HUES64 (cell line): ENCODE measurements around the gene ZNF516.
"Not testable (repeated sequence)": the region's sequence is repeated elsewhere in the genome, so short reads cannot be mapped to it uniquely, and the experiment has no call there.

Source experiments
- H3K27ac ChIP-seq: 2 replicates; pipeline ENCODE4 v1.7.0; 2013; ENCODE audit warnings: low read depth, low read length, inconsistent platforms
- H3K27me3 ChIP-seq: 2 replicates; pipeline ENCODE4 v1.6.1; 2013; ENCODE audit warnings: mild to moderate bottlenecking, low read length; ENCODE audit not compliant: insufficient read depth
- H3K36me3 ChIP-seq: 2 replicates; pipeline ENCODE4 v1.6.1; 2013; ENCODE audit warnings: mild to moderate bottlenecking, low read length; ENCODE audit not compliant: insufficient read depth
- H3K4me1 ChIP-seq: 2 replicates; pipeline ENCODE4 v1.6.1; 2013; ENCODE audit warnings: mild to moderate bottlenecking, low read length, moderate library complexity; ENCODE audit not compliant: insufficient read depth
- H3K4me3 ChIP-seq: 2 replicates; pipeline ENCODE4 v1.5.1; 2013; ENCODE audit warnings: mild to moderate bottlenecking, low read length, moderate library complexity
- H3K9ac ChIP-seq: 2 replicates; pipeline ENCODE4 v1.6.1; 2013; ENCODE audit warnings: mild to moderate bottlenecking, low read depth, low read length
- H3K9me3 ChIP-seq: 2 replicates; pipeline ENCODE4 v1.6.1; 2013; ENCODE audit warnings: low read depth, low read length; ENCODE audit not compliant: insufficient read depth
- WGBS: fragments of 150-250, 120-280 bp; methylation state at CpG from one replicate; pipeline ENCODE4 v1.1.7; 2013; ENCODE audit warnings: missing lambda C conversion rate; 5-methylcytosine and 5-hydroxymethylcytosine counted together

ZNF516 gene

GRCh38 chr18:76479351-76480238, 15.4 kb downstream of the ZNF516 start:
- Histone ChIP-seq H3K27ac (no peak overlapping the region), H3K4me1 (peaks cover 18% of the 10 kb centered on the region; the same call in 1 of the 2 replicates), H3K9me3 (no peaks in the 10 kb centered on the region), H3K9ac (no peak overlapping the region), H3K27me3 (no peaks in the 10 kb centered on the region), H3K36me3 (no peaks in the 10 kb centered on the region), H3K4me3 (no peak overlapping the region)
- 94% methylated on average over 12 of the region's 13 CpGs for WGBS

- Histone ChIP-seq H3K4me3 (no peak overlapping the region), H3K9me3 (no peaks in the 10 kb centered on the region), H3K4me1 (0 out of 2 replicates have a peak, but pooled peaks cover 7% of the 10 kb centered on the region), H3K9ac (no peak overlapping the region), H3K27ac (peak overlapping the region; percentile 9; the same call in 1 of the 2 replicates), H3K27me3 (no peaks in the 10 kb centered on the region), H3K36me3 (no peaks in the 10 kb centered on the region)
- 92% methylated on average over 16 of the region's 16 CpGs for WGBS
Measured at GRCh38 chr18:76476665-76477561, 18.1 kb downstream of the ZNF516 start.

- Histone ChIP-seq H3K4me3 (no peak overlapping the region), H3K4me1 (0 out of 2 replicates have a peak, but pooled peaks cover 7% of the 10 kb centered on the region), H3K9me3 (no peaks in the 10 kb centered on the region), H3K36me3 (no peaks in the 10 kb centered on the region), H3K27me3 (no peaks in the 10 kb centered on the region), H3K27ac (no peak overlapping the region), H3K9ac (no peak overlapping the region)
- 95% methylated on average over 12 of the region's 12 CpGs for WGBS
Measured at GRCh38 chr18:76475450-76476194, 19.4 kb downstream of the ZNF516 start.

GRCh38 chr18:76474824-76475223, 20.2 kb downstream of the ZNF516 start:
- no peak overlapping the region for H3K9ac ChIP-seq
- H3K27ac ChIP-seq = no peak overlapping the region
- H3K4me1 ChIP-seq = 0 out of 2 replicates have a peak, but pooled peaks cover 7% of the 10 kb centered on the region
- H3K36me3 ChIP-seq = no peaks in the 10 kb centered on the region
- WGBS = 100% methylated on average over 1 of the region's 1 CpG
- no peaks in the 10 kb centered on the region for H3K27me3 ChIP-seq
- H3K4me3 ChIP-seq = no peak overlapping the region
- no peaks in the 10 kb centered on the region for H3K9me3 ChIP-seq

- H3K4me3 ChIP-seq, H3K36me3 ChIP-seq, H3K27ac ChIP-seq, H3K27me3 ChIP-seq, H3K9ac ChIP-seq, H3K4me1 ChIP-seq, H3K9me3 ChIP-seq: not testable (repeated sequence)
- WGBS = 97% methylated on average over 9 of the region's 9 CpGs
Measured at GRCh38 chr18:76473521-76473920, 21.5 kb downstream of the ZNF516 start.

- H3K36me3 ChIP-seq = no peaks in the 10 kb centered on the region
- 0 out of 2 replicates have a peak, but pooled peaks cover 4% of the 10 kb centered on the region for H3K4me1 ChIP-seq
- no peaks in the 10 kb centered on the region for H3K9me3 ChIP-seq
- no peak overlapping the region for H3K27ac ChIP-seq
- WGBS = no CpG with 5 or more reads among the region's 3 CpGs
- H3K9ac ChIP-seq = no peak overlapping the region
- no peak overlapping the region for H3K4me3 ChIP-seq
- H3K27me3 ChIP-seq = no peaks in the 10 kb centered on the region
Measured at GRCh38 chr18:76472829-76473228, 22.2 kb downstream of the ZNF516 start.

- no peak overlapping the region for H3K4me3 ChIP-seq
- no peak overlapping the region for H3K27ac ChIP-seq
- H3K27me3 ChIP-seq = no peaks in the 10 kb centered on the region
- H3K36me3 ChIP-seq = no peaks in the 10 kb centered on the region
- H3K9me3 ChIP-seq = no peaks in the 10 kb centered on the region
- 91% methylated on average over 12 of the region's 12 CpGs for WGBS
- H3K9ac ChIP-seq = no peak overlapping the region
- no peaks in the 10 kb centered on the region for H3K4me1 ChIP-seq
Measured at GRCh38 chr18:76471593-76471992, 23.4 kb downstream of the ZNF516 start.

GRCh38 chr18:76468345-76469304, 26.4 kb downstream of the ZNF516 start:
- no peaks in the 10 kb centered on the region for H3K9me3 ChIP-seq

GRCh38 chr18:76467371-76468190, 27.5 kb downstream of the ZNF516 start:
- Histone ChIP-seq H3K27ac (no peak overlapping the region), H3K9ac (no peak overlapping the region), H3K4me1 (no peaks in the 10 kb centered on the region), H3K9me3 (no peaks in the 10 kb centered on the region), H3K27me3 (no peaks in the 10 kb centered on the region), H3K4me3 (no peak overlapping the region), H3K36me3 (no peaks in the 10 kb centered on the region)
- WGBS = 87% methylated on average over 19 of the region's 19 CpGs

More at GRCh38 chr18:76468345-76469304, 26.4 kb downstream of the ZNF516 start:
- Histone ChIP-seq H3K4me3 (no peak overlapping the region), H3K4me1 (no peaks in the 10 kb centered on the region), H3K36me3 (no peaks in the 10 kb centered on the region), H3K27ac (no peak overlapping the region), H3K9ac (no peak overlapping the region), H3K27me3 (no peaks in the 10 kb centered on the region)
- WGBS = 95% methylated on average over 16 of the region's 16 CpGs
